ENCODE measurements around the gene PDCL3.
A peak's percentile ranks its signal among the peaks of the same experiment; 100 is the strongest.

Gene PDCL3

DNA sequence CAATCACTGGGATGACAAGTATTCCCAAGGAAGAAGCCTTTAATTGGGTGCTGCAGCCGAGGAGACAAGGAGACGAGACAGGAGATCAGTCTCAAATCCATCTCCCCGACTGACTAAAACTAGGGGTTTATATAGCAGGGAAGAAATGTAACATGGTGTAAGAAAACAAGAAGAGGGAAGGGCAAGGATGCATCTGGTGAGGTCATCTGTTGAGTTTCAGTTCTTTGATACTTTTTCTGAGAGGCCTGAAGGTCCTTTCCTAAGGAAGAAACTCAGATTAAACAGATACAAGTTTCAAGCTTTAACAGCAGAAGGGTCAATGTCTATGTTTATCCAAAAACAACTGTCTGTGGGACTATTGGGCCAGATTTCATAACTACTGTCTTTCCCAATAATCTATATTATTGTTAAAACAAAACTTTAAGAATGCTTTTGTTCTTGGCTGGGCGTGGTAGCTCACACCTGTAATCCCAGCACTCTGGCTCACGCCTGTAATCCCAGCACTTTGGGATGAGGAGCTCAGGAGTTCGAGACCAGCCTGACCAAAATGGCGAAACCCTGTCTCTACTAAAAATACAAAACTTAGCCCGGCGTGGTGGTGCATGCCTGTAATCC lies 2.5 kb upstream of the PDCL3 start:
- no peak for DNase-seq (ENCODE audit: low read depth, low spot score)

DNA sequence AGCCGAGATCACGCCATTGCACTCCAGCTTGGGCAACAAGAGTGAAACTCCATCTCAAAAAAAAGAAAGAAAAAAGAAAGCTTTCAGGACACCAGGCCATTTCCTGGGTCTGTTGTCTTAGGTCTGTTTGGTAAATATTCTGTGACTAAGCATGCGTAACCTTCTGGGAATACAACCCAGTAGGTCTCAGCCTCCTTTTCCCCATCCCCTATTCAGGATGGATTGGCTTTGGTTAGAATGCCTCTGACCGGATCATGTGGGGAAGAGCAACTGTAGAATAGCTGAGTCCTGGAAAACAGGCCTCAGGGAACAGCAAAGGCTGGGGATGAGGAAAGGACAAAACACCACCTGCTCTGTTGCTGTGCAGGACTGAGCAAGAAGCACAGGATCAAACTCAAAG lies 1.6 kb upstream of the PDCL3 start:
- DNase-seq (ENCODE audit: low read depth, low spot score): no peak

DNA sequence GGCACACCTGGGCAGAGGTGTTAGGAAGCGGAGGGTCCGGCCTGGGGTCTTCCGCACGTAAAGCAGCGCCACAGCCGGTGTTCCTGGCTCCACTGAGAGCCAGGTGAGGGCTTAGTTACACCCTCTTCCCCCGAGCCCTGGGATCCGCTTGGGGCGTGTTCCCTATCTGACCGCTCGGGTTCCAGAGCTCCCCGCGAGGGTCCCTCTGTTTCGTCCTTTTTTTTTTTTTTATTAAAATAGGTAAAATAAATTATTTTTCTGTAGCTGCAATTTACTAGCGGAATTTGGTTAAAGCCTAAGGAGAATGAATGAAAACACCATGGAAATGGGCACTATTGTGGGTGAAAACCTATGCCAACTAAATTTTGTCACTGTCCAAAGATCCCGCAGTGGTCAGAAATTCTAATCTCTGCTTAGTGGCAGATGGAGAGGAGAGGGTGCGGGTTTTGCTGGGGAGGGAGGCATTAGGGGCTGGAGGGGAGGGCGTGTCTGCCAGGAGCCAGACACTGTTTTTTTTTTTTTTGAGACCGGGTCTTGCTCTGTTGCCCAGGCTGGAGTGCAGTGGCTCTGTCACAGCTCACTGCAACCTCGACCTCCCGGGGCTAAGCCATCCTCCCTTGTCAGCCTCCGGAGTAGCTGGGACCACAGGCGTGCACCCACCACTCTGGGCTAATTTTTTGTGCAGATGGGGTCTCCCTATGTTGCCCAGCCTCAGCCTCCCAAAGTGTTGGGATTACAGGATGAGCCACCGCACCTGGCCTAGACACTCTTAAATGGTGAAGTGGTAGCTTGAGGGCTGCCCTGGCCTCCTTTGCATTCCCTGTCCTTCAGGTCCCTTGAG lies 834 bp downstream of the PDCL3 start:
- DNase-seq (ENCODE audit: low read depth, low spot score): no peak

DNA sequence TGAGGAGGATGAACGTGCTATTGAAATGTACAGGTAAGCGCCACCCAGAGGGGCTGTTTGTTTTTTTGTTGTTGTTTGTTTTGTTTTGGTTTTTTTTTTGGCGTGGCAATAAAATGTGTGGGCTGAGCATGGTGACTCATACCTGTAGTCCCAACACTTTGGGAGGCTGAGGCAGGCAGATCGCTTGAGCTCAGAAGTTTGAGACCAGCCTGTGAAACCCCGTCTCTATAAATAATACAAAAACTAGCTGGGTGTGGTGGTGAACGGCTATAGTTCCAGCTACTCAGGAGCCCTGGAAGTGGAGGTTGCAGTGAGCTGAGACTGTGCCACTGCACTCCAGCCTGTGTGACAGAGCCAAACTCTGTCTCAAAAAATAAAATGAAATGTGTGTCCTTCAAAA lies 6.2 kb downstream of the PDCL3 start:
- no peak for DNase-seq (ENCODE audit: low read depth, low spot score)

DNA sequence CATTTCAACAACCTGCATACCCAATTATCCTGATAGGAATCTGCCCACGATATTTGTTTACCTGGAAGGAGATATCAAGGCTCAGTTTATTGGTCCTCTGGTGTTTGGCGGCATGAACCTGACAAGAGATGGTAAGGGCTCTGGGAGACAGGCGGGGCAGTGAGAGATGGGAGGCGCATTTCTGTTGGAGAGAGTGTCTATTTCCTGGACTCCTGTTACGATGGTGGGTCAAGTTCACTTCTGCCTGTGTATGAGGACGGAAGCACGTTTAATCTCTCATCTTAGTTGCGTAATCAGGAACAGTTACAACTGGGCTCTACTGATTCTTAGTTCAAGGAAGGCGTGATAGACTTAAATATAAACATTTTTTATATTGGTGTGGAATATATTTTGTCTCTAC lies 8.9 kb downstream of the PDCL3 start:
- no peak for DNase-seq (ENCODE audit: low read depth, low spot score)

DNA sequence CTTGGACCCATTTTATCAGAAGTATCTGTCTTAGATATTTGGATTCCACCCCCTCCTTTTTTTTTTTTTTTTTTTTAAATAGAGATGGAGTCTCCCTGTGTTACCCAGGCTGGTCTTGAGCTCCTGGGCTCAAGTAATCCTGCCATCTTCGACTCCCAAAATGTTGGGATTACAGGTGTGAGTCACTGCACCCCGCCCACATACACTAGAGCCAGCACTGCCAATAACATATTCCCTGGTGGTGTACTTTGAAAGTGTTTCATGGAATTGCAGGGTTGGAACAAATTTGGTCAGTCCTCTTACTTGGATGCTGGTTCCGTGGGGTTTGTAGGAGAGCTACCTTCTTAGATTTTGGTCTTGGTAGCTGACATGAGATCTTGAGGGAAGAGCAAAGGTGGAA lies 15.0 kb downstream of the PDCL3 start:
- no peak for DNase-seq (ENCODE audit: low read depth, low spot score)

DNA sequence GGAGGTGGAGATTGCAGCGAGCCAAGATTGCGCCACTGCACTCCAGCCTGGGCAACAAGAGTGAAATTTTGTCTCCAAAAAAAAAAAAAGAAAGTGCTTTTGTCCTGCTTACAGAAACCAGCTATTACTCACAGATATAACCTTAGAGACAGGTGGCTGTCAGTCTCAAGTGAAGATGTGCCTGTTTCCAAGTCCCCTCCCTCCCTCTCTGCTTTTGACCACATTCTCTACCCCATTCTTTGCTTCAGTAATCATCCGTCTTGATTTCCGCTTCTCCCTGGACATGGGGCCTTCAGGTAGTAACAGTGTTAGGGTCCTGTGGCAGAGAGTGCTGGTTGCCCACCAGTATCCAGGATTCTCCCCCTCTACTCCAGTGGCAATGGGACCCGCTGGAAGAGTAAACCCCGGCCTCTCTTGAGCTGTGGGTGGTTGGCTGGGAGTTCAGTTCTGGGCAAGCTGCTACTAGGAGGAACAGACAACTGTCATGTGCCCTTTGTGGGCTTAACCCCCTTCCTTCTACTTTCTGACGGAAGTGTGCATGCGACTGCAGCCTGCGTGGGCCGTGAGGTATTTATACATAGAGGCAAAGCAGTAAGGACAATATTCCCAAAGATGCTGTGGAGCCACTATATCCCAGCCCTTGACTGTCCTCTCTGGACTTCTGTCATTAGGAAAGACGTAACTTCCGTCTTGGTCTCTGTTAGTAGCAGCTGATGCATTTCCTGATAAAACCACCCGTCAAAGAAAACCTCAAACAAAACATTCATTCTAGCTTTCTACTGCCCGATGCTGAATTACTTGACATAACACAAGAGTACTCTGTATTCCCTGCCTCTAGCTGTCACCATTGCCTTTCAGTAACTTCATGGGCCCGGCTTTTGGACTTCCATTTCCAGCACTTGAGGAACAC lies 17.8 kb downstream of the PDCL3 start:
- DNase-seq (ENCODE audit: low read depth, low spot score): no peak

DNA sequence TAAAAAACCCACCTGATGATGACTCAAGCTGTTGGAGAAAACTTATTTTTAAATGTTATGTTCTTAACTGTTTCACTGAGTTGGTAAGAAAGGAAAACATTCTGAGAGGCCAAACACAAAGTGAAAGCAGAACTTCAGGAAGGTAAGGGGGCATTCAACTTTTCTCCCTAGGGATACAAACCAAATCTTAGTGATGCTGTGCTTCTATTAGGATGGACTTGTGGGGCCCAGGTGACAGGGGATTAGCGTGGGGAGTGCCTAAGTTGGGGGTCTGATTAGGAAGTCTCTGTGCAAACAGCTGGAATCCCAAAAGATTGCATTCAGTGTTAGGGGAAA lies 18.5 kb downstream of the PDCL3 start:
- no peak for DNase-seq (ENCODE audit: low read depth, low spot score)

DNA sequence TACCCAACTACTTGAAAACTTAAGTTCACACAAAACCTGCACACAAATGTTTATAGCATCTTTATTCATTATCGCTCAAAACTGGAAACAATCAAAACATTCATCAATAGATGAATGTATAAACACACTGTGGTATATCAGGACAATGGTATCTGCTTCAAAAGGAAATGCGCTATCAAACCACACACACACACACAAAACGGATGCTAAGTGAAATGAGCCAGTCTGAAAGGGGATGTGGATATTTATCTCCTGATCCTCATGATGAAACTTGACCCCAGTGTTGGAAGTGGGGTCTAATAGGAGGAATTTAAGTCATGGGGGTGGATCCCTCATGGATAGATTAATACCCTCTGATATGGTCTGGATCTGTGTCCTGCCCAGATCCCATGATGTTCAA lies 22.0 kb downstream of the PDCL3 start:
- DNase-seq (ENCODE audit: low read depth, low spot score): no peak

DNA sequence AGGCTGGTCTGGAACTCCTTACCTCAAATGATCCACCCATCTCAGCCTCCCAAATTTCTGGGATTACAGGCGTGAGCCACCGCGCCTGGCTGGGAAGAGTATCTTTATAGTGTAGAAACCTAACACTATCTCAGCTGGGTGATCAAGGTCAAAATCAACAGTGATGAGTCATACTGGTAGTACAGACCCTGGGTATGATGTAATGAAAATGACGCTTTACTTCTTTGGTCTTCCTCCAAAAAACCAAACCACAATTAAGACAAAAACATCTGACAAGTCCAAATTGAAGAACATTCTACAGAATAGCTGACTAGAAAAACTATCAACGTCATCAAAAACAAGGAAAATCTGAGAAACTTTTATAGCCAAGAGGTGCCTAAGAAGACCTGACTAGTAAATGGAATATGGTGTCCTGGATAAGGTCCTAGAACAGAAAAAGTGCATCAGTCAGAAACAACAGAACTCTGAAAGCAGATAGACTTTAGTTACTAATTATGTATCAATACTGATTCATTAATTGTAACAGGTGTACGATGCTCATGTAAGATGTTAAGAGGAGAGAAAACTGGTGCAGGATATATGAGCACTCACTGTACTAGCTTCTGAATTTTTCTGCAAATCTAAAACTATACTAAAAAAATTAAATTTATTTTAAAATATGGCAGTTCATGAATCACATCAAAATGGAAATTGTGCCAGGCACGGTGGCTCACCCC lies 25.4 kb downstream of the PDCL3 start:
- DNase-seq (ENCODE audit: low read depth, low spot score): no peak

DNA sequence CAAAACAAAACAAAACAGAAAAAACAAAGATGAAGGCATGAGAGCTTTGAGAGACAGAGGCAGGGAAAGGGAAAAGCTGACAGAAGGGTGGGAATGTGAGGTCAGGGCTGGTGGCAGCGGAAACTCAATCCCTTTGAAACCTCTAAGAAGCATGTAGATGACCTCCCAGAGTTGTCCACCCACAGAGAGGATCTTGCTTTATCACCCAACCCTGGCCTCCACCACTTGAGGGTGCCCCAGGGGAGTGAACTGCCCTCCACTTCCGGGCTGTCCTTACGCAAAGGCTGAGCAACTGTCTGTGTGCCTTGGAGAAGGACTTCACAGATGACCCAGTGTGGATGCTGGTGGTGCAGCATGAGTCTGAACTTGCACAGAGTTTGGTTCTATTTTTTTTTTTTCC lies 26.7 kb downstream of the PDCL3 start:
- DNase-seq (ENCODE audit: low read depth, low spot score): no peak

DNA sequence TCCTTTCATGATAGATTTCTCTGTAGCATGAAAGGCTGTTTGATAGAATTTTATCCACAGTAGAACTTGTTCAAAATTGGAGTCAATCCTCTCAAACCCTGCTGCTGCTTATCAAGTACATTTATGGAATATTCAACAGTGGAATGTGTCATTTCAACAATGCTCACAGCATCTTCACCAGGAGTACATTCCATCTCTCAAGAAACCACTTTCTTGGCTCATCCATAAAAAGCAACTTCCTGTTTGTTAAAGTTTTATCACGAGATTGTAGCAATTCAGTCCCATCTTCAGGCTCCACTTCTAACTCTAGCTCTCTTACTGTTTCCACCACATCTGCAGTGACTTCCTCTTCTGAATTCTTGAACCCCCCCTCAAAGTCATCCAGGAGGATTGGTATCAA lies 29.4 kb downstream of the PDCL3 start:
- DNase-seq (ENCODE audit: low read depth, low spot score): no peak

DNA sequence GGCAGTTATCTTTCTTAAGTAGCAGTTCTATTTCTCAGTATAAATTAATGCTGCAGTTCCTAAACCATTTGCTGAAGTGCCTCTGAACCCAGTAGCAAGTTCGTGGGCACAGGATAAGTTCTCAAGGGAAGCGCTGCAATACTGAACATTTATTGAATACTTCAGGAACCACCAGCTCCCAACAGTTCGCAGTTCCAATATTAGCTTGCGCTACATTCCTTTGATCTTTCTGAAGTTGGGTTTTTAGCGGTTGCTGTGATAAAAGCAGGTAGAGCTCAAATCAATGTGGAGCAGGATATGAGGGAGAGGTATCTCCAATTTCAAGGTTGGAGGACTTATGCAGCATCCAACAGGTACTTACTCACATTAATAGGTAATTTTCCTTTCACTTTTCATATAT lies 33.7 kb downstream of the PDCL3 start:
- no peak for DNase-seq (ENCODE audit: low read depth, low spot score)

DNA sequence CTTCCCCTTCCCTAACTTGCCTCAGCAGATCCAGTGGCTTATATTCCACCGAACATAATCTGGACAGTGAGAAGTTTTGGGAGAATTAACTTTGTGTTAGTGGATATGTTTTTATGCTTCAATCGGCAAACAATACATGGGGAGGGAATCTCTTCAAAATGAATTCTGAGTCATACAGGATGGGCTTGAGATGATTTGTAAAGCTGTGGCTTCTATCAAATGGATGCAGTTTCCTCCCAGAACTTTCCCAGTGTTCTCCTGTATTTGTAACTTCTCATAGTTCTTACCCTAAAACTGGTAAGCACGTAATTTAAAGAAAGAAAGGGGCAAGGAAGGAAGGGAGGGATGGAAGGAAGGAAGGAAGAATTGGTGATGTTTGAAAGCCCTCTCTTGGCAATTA lies 36.8 kb downstream of the PDCL3 start:
- no peak for DNase-seq (ENCODE audit: low read depth, low spot score)

DNA sequence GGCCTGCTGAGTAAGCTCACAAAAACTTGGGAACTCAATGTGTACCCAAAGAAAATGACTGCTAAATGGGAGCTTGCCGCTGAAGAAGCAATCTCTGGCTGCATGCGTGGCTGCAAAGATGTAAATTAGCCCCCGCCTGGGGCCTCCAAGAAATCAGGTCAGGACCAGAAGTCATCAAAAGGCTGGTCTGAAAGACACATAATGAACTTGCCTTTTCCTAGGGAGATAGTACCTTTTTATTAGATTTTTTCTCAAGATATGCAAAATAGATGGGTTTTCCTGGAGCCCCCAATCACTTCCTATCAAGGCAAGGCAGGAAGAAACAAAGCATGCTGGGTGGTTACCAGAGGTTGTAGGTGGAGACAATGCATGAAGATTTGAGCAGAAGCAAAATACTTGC lies 38.9 kb downstream of the PDCL3 start:
- no peak for DNase-seq (ENCODE audit: low read depth, low spot score)

DNA sequence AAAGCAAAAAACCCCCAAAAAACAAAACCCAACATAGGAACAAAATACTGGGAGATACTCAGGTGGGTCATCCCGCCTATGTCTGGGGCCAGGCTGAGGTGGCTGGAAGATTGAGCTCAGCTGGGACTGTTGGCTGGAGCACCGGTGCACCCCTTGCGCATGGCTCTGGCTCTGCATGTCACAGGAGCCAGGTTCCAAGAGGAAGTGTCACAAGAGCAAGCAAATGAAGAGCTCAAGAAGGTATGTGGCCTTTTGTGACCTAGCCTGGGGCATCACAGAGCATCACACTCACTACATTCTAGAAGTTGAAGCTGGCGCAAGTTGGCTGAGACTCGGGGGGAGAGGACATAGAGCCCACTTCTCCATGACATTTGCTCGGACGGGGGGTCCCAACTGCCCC lies 40.6 kb downstream of the PDCL3 start:
- no peak for DNase-seq (ENCODE audit: low read depth, low spot score)

DNA sequence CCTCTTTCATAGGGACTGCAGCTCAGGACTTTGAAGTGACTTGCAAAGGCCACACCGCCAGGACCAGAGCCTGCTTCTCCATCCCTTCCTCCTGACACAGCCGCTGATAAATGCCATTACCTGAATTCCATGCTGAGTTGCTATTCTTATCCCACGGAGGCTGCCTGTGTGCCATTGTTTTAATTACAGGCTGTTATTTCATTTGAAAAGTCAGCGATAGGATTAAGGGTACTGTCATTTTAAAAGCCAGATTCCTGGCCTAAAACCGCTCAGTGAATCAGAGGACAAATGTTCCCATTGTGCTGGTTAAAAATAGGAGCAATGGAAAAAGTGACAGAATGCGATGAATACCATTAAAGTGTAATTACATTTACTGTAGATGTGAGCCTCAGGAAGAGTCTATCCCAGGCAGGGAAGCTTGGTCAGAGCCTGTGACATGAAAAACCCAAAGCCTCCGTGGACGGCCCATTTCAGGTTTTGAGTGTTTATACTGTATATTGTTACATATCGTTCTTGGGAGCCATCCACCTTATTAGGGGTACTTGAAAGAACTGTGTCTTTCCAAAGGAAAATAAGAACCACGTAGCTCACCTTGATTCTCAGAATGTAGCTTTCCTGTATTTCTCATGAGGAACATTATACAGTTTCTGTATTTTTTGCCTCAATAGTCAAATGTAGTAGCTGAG lies 41.3 kb downstream of the PDCL3 start:
- DNase-seq (ENCODE audit: low read depth, low spot score): no peak

DNA sequence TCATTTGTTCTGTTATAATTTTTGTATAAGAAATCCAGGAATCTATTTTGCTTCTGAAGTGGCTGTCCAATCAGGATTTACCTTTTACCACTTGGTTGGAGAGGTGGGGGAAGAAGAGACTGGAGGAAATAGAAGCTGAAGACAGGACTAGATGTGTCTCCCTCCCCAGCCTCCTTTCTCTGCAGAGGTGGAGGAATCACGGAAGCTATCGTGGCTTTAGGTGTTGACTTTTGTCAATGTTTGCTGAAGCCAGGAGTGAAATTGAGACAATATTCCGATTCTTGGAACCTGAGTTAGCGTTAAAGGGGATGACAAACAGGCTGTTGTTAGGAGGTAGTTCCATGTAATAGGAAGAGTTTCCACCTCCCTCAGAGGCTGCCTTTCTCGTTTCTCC lies 43.5 kb downstream of the PDCL3 start:
- no peak for DNase-seq (ENCODE audit: low read depth, low spot score)

DNA sequence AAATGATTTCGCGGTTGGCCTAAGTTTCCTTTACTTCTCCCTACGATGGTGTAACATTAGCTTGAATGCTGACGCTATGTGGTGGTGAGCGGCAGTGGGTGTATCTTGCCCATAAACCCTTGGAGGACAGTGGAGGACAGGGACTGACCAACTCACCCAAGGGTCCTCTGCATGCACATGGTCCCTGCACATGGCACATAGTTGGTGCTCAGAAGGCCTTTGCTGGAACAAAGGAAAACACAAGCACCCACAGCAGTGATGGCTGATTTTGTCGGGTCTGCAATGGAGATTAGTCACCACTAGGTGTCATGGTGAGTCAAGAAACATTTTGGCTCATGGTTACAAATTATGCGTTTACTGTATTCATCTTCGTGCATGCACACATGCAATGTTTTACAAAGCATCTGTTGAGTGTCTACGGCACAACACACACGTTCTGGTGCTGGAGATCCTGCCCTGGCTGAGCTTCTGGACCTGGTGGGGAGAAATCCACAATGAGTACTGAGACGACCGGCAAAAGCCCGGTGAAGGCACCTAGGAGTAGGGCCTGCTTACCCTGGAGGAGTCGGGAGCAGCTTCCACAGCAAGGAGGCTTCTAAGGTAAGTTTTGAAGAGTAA lies 44.0 kb downstream of the PDCL3 start:
- DNase-seq (ENCODE audit: low read depth, low spot score): peak; percentile 30

DNA sequence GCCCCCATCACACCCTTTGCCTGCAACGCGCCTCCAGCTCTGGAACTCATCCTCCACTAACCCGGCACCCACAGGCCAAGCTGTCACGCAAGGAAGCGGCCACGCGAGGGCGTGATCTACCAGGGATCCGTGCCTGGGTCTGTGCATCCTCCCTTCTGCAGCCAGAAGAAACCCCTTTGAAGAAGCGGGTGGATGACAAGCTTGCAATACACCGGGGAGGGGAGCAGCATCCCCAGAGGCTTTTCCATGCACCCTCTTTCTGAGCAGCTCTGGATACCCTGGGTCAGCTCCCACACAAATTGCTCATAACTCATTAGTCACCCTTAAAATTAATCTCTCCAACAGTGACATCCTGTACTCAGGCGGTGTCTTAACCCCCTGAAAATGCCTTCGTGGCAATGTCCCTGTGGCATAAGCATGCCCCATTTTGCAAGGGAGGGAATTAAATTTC lies 47.6 kb downstream of the PDCL3 start:
- DNase-seq (ENCODE audit: low read depth, low spot score): peak; percentile 30
